ENCODE data around the gene KLHL7. TPM values are rescaled to one million over a fixed set of nuclear protein-coding genes. Genes with fewer than 3 reads are reported as not detected.
A peak's percentile ranks its signal among the peaks of the same experiment; 100 is the strongest.

Gene KLHL7
- total and polyA plus RNA-seq, 8 donors, result 8.4 to 55.9 (median 17.6) TPM

GRCh38 chr7:23072922-23073321 is 32.7 kb upstream of the KLHL7 start:
- intact Hi-C loops (cut with DNase I; ENCODE audit: low total_unique reads), result no loop called here
- Histone ChIP-seq H3K4me3 (no peak overlapping the region), H3K4me1 (peaks cover 0 to 30% (median 6%) of the 10 kb centered on the region in 4 donors), H3K27me3 (peaks cover 0 to 52% (median 13%) of the 10 kb centered on the region in 3 donors), H3K9me3 (no peaks in the 10 kb centered on the region), H3K27ac (no peak overlapping the region), H3K36me3 (no peaks in the 10 kb centered on the region)
- no peak for DNase-seq
- WGBS, 5 donors, result 25 to 49% (median 35%) methylated on average over 2 of the region's 2 CpGs
- TF ChIP-seq EP300 (IDR thresholded peaks at IDR 0.05) (no peak), POLR2A (IDR thresholded peaks at IDR 0.05) (no peak), POLR2AphosphoS5 (IDR thresholded peaks at IDR 0.05) (no peak)
- TF ChIP-seq, protein P1, sequence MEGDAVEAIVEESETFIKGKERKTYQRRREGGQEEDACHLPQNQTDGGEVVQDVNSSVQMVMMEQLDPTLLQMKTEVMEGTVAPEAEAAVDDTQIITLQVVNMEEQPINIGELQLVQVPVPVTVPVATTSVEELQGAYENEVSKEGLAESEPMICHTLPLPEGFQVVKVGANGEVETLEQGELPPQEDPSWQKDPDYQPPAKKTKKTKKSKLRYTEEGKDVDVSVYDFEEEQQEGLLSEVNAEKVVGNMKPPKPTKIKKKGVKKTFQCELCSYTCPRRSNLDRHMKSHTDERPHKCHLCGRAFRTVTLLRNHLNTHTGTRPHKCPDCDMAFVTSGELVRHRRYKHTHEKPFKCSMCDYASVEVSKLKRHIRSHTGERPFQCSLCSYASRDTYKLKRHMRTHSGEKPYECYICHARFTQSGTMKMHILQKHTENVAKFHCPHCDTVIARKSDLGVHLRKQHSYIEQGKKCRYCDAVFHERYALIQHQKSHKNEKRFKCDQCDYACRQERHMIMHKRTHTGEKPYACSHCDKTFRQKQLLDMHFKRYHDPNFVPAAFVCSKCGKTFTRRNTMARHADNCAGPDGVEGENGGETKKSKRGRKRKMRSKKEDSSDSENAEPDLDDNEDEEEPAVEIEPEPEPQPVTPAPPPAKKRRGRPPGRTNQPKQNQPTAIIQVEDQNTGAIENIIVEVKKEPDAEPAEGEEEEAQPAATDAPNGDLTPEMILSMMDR (IDR thresholded peaks at IDR 0.05), result no peak

DNA sequence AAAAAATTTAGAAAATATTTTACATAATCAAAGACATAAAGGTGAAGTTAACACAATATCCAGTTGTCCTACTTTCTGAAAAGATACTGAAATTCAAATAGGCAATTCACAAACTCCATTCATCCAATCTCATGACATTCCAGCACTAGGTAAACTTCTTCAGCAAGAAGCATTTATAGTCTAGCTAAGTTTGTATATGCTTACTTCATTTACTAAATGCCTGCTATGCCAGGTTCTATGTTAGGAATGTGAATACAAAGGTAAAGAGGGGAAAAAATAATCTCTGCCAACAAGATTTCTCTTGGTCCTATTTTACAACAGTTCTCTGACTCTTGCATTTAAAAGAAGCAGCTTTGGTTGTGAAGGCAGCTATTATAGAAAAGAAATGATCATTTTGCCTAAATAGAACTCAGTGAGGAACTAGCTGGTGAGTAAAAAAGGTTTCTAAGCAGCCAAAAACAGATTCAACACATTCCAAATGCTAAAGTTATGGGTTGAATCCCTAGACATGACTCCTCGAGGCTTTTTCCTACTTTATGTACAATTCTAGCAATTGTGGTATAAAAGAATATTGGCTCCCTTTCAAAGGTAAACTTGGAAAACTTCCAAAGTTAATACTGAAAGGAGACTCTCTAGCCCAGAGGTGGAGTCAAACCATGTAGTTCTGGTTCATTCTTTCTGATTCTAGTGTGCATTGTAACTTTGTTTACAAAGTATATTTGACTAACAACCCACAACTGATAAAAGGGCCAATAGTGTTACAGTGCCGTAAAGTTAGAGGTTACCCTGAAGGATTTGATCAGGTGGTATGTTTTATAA is 30.9 kb upstream of the KLHL7 start:
- Histone ChIP-seq H3K27ac (no peak overlapping the region), H3K4me3 (no peak overlapping the region), H3K9me3 (no peaks in the 10 kb centered on the region), H3K27me3 (peaks cover 0 to 59% (median 17%) of the 10 kb centered on the region in 3 donors), H3K36me3 (no peaks in the 10 kb centered on the region), H3K4me1 (peaks cover 0 to 30% (median 6%) of the 10 kb centered on the region in 4 donors)
- peak in 1 of 2 donors; percentile 82 for DNase-seq
- WGBS, 5 donors, result 16 to 34% (median 23%) methylated on average over 2 of the region's 2 CpGs
- TF ChIP-seq POLR2AphosphoS5 (IDR thresholded peaks at IDR 0.05) (peak in 1 of 3 donors; percentile 59), EP300 (IDR thresholded peaks at IDR 0.05) (no peak)
- intact Hi-C loops (cut with DNase I; ENCODE audit: low total_unique reads), result no loop called here

- Histone ChIP-seq H3K27me3 (peaks cover 0 to 68% (median 17%) of the 10 kb centered on the region in 3 donors), H3K27ac (no peak overlapping the region), H3K4me3 (no peak overlapping the region), H3K9me3 (no peaks in the 10 kb centered on the region), H3K4me1 (peaks cover 0 to 30% (median 6%) of the 10 kb centered on the region in 4 donors), H3K36me3 (no peaks in the 10 kb centered on the region)
- DNase-seq, result no peak
- WGBS, 5 donors, result 16 to 38% (median 33%) methylated on average over 3 of the region's 3 CpGs
- no peak for TF ChIP-seq POLR2AphosphoS5 (IDR thresholded peaks at IDR 0.05)
- TF ChIP-seq, protein P1 (IDR thresholded peaks at IDR 0.05), result no peak
- TF ChIP-seq EP300 (IDR thresholded peaks at IDR 0.05), result no peak
- TF ChIP-seq POLR2A (IDR thresholded peaks at IDR 0.05), result no peak
- intact Hi-C loops (cut with DNase I; ENCODE audit: low total_unique reads), result no loop called here
Measured at GRCh38 chr7:23075571-23075970, 30.0 kb upstream of the KLHL7 start.

- intact Hi-C loops (cut with DNase I; ENCODE audit: low total_unique reads), result no loop called here
- no peaks in the 10 kb centered on the region for H3K36me3 ChIP-seq
- 3 to 17% (median 7%) methylated on average over 3 of the region's 3 CpGs for WGBS, 5 donors
- DNase-seq, result no peak
- peaks cover 0 to 30% (median 6%) of the 10 kb centered on the region in 4 donors for H3K4me1 ChIP-seq
- TF ChIP-seq, protein P1 (IDR thresholded peaks at IDR 0.05), result no peak
- TF ChIP-seq POLR2A (IDR thresholded peaks at IDR 0.05), result no peak
- TF ChIP-seq EP300 (IDR thresholded peaks at IDR 0.05), result no peak
- no peak for TF ChIP-seq POLR2AphosphoS5 (IDR thresholded peaks at IDR 0.05)
- no peaks in the 10 kb centered on the region for H3K9me3 ChIP-seq
- H3K27me3 ChIP-seq, result peaks cover 0 to 68% (median 20%) of the 10 kb centered on the region in 3 donors
- H3K4me3 ChIP-seq, result no peak overlapping the region
- no peak overlapping the region for H3K27ac ChIP-seq
Measured at GRCh38 chr7:23076772-23077171, 28.8 kb upstream of the KLHL7 start.

DNA sequence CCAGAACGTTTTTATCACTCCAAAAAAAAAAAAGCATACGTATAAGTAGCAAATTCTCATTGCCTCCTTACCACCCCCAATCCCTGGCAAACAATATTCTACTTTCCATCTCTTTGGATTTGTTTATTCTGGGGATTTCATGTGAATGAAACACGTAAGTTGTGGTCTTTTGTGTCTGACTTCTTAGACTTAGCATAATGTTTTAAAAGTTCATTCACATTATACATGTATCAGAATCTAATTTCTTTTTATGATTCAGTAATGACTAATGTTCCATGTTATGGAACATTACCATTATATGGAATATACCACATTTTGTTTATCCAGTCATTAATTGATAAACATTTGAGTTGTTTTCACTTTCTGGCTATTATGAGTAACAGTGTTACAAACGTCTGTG is 12.5 kb upstream of the KLHL7 start:
- 41 to 49% (median 48%) methylated on average over 4 of the region's 4 CpGs for WGBS, 5 donors
- TF ChIP-seq EP300 (IDR thresholded peaks at IDR 0.05) (no peak), POLR2A (IDR thresholded peaks at IDR 0.05) (no peak), POLR2AphosphoS5 (IDR thresholded peaks at IDR 0.05) (no peak)
- TF ChIP-seq, protein P1 (IDR thresholded peaks at IDR 0.05), result no peak
- intact Hi-C loops (cut with DNase I; ENCODE audit: low total_unique reads), result no loop called here
- DNase-seq, result no peak
- Histone ChIP-seq H3K27ac (no peak overlapping the region), H3K36me3 (no peaks in the 10 kb centered on the region), H3K4me1 (no peaks in the 10 kb centered on the region), H3K4me3 (no peak overlapping the region), H3K9me3 (peaks cover 0 to 17% (median 9%) of the 10 kb centered on the region in 4 donors), H3K27me3 (peaks cover 0 to 16% (median 0%) of the 10 kb centered on the region in 3 donors)
